GM21360 (cell line): ENCODE data around the gene SORL1.

Experiments
- ATAC-seq: cut with Tn5 transposase; IDR thresholded peaks from one replicate; pipeline ENCODE4 v1.9.1; 2021; ENCODE audit warnings: mild to moderate bottlenecking, moderate library complexity; ENCODE audit not compliant: unreplicated experiment

SORL1 gene

DNA sequence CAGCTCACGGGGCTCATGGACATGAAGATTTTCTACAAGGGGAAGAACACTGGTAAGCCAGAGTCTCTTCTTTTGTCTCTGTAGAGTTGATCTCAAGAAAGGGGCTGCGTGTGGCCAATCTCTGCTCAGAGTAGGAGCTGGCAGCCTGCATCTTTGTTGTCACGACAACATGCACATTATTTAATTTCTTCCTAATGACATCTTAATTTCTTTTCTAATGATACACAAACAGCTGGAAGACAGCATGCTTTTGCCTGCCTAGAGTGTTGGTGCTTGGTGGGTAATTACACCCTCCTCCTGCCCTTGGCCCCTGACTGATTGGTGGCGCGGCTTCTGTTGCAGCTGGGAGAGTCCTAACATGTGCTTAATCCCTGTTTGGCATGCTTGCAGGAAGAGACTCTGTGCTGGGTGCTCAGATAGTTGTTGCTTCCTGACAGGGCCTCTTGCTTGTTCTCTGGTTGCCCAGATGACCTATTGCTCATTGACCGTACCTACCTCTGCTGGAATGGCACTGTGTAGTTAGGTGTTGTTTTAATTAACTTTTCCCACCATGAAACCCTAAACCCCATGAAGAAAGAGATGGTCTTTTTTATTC lies 107.6 kb downstream of the SORL1 start:
- ATAC-seq, result no peak

DNA sequence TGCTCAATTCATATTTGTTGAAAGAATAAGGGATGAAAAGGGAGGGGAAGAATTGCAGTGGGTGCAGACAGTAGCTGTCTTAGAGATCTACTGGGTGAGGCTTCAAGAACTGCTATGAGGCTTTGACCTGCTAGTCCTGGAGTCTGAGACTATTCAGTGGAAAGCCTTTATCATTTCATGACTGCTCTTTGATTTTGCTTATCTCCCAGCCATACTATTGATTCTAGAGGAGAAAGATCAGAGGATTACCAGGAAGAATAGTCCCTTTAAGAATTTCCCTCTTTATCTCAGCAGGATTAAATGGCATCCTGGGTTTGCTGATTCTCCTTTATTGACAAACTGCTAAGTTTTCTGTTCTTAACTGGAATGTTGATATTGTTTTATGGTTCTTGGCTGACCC lies 108.1 kb downstream of the SORL1 start:
- ATAC-seq, result no peak

DNA sequence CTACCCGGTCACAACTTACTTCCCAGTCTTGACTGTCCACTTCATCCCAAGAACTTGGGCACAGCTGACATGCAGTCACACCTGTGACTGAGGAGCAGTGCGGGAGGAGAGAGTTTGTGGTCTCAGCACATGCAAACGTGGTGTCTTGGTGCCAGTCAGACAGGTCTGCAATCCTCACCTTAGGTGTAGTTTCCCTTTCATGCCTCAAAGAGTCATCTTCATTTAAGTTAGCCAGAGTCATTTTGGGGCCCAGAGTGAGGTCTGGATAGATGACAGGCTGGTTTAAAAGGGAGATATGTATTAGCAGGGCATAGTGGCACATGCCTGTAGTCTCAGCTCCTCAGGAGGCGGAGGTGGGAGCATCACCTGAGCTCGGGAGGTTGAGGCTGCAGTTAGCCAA lies 109.1 kb downstream of the SORL1 start:
- ATAC-seq, result no peak

DNA sequence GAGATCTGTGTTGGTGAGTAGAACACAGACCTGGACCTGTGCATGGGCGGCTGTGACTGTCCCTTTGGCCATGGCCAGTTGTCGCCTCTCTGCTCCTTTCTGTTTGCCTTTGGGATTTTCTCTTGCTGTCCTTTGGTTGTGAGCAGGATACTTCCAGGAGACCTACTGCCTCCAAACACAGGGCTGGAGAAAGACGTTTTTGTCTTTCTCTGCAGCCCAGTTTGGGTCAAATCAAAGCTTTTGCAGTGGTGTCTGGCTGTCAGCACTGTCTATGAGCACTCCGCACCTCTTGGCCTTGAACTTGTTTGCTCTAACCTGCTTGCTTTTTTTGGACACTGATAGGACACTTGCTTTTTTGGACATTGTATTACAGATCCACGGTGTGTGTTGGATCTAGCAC lies 109.6 kb downstream of the SORL1 start:
- no peak for ATAC-seq

DNA sequence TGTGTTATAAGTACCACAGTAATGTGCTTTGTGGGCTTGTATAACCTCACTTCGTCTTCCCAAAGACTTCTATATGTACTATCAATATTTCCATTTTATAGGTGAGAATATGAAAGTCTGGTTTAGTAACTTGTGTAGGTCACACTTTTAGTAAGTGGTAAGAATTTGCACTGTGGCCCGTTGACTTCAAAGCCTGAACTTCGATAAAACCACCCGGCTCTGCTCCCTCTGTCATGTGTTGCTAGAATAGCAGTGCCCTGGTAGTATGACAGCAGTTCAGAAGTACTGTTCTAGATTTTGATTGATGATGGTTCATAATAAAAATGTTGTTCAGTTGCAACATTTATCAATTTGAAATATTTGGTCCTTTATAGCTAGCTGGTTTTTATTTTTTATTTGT lies 110.9 kb downstream of the SORL1 start:
- ATAC-seq, result no peak

DNA sequence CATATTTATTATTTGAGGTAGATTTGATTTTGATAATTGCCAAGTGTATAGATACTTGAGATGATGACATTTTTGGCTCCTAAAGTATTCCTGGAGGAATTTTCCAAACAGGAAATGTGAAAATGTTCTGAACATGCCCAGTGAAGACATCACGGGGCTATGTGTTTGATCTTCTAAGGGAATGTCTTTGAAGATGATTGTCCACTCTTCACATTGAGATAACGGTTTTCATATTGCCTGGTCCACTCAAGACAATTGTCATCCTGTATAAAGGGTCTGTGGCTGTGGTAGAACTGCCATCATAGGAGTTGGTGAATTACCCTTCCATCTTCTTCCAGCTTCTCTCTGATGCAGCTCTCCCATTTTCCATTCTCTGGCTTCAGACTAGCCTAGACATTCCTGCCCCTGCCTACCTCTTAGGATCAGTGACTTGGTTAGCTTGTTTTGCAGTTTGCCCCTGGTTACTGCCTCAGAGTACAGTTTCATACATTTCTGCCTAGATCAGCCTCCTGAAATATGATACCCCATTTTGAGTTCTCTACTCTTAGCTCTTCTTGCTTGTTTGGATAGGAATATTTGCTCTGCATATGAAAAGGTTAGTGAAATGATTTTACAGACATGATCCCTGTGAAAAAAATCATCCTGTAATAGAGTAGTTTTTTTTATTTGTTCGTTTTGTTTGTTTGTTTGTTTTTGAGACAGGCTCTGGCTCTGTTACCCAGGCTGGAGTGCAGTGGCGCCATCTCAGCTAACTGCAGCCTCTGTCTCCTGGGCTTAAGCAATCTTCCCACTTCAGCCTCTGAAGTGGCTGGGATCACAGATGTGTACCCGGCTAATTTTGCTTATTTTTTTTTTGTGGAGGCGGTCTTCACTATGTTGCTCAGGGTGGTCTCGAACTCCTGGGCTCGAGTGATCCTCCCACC lies 112.0 kb downstream of the SORL1 start:
- ATAC-seq, result no peak

DNA sequence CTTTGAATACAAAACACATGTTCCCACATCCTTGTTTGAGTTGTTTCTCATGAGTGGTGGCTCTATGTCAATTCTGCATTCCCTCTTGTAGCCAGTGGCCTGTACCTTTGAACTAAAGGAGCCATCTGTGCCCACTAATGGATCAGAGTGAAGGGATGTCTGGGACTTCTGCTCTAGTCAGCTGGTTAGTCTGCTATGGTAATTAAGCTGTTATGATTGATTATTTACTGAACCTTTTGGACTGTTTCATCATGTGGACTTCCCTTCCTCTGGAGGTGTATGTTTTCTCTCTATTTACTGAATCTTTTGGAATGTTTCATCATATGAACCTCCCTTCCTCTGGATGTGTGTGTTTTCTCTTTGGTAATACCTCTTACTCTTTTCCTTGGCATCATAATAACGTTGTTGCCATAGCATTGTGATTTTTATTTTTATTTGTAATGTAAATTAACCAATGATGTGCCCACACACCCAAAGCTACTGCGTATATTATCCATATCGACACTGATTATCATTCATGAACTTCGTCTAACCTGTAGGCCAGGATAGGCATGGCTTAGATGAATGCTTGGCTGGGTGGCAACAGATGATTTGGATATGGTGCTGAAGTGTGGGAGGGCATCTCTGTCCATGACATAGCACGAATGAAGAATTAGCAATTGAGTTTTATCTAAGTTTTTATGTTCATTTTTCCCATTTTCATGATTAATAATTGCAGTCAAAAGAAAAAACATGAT lies 113.0 kb downstream of the SORL1 start:
- ATAC-seq, result no peak

DNA sequence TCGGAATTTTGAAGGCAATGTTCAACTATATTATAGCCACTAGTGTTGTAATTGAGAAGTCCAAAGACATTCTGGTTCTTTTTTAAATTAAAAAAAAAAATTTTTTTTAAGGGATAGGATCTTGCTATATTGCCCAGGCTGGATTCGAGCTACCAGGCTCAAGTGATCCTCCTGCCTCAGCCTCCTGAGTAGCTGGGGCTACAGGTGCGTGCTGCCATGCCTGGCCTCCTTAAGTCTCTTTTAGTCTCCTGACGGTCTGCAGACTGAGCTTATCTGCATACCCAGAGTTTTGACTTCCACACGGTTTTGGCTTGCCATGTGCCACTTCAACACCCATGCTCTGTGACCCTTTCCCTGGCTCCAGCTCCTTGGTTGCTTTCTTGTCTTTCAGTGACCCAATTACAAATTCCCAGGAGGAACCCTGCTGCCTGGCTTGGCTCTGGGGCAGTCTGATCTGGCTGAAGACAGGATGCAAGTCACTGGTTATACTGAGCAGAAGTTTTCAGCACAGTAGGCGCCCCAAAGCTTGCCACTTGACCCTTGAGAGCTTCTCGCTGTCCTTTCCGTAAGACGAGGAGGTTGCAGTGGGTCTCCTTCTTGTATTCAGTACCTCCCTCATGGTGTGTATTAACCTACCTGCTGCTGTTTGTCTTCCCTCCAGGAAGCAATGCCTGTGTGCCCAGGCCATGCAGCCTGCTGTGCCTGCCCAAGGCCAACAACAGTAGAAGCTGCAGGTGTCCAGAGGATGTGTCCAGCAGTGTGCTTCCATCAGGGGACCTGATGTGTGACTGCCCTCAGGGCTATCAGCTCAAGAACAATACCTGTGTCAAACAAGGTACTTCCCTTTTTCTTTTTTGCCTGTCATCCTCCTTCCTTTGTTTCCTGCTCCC lies 114.4 kb downstream of the SORL1 start:
- ATAC-seq, result no peak

DNA sequence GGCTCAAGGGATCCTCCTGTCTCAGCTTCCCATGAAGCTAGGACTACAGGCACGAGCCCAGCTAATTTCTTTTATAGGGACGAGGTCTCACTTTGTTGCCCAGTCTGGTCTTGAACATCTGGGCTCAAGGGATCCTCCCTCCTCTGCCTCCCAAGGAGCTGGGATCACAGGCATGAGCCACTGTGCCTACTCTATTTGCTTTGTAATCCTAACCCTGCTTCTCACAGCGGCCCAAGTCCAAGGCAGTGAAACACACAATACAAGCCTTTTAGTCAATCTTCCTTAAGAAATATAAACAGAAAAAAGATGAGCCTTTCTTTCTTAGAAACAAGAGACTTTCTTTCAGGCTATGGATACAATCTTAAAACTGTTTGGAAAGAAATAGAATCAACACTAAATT lies 115.9 kb downstream of the SORL1 start:
- no peak for ATAC-seq

DNA sequence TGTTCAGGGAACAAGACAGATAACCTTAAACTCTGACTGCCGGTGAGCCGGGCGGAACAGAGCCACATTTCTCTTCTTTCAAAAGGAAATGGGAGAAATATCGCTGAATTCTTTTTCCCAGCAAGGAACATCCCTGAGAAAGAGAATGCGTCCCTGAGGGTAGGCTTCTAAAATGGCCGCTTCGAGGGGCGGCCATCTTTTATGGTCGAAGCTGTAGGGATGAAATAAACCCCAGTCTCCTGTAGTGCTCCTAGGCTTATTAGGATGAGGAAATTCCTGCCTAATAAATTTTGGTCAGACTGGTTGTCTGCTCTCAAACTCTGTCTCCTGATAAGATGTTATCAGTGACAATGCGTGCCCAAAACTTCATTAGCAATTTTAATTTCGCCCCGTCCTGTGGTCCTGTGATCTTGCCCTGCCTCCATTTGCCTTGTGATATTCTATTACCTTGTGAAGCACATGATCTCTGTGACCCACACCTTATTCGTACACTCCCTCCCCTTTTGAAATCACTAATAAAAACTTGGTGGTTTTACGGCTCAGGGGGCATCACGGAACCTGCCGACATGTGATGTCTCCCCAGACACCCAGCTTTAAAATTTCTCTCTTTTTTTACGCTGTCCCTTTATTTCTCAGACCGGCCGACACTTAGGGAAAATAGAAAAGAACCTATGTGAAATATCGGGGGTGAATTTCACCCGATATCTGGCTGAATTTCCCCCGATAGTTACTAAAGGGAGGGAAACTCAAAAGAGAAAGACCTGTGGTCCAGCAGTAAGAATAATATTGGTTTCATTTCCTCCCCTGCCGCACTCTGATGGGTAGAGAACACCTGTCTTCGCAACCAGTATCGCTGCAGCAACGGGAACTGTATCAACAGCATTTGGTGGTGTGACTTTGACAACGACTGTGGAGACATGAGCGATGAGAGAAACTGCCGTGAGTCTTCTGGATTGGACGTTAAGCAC lies 117.5 kb downstream of the SORL1 start:
- ATAC-seq, result peak; percentile 97

DNA sequence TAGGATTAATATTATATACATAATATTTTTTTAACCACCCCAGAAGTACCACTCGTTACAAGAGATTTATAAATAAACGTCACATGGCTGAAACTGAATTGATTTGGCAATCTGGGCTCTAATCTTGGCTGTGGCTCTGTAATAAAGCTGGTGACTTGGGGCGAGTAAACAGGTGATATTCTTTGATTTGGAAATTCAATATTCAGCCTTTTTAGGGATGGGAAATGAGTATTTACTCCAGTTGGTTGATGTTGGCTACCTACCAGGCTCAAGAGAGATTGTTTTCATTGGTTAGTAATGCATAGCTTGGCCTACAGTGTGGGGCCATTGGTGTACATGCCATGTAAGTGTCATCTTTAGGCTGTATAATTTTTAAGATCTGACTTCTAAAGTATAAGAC lies 118.3 kb downstream of the SORL1 start:
- no peak for ATAC-seq

DNA sequence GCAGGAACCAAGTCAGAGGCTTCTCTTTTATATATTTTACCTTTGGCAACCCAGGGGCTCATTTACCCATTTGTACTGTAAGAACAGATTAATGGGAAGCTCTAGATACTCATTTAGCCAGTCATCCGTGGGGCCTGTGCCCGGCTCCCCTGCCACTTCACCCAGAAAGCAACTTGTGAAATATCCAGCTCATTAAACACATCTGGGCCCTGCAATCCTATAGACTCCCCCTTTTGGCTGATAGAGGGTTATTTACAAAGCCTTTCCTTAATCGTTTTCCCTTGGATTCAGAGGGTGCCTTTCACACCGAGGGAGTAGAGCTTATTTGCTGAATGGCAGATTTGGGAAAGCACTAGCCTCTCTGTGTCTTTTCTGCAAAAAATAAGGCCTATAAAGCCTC lies 119.4 kb downstream of the SORL1 start:
- no peak for ATAC-seq

DNA sequence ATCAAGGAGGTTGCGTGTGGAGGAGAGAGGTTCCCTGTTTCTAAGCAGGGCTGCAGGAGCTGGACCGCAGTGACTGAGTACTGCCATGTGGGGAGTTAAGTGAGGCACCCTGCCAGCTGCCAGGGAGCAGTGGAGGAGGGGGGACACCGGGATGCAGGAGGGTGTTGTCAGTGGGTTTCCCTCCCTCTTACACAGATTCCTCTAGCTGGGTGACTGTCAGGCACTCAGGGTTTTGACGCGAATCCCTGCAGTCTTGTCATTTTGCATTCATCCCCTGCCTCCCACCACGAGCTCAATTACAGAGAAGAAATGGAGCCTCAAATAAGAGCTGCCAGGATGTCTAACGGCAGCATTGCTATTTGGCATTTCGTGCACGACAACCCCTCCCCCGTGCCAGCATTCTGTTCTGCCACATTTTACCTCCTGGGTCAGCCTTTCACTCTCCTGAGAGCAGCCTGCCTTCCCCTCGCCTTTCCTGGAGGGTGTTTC lies 120.5 kb downstream of the SORL1 start:
- no peak for ATAC-seq

DNA sequence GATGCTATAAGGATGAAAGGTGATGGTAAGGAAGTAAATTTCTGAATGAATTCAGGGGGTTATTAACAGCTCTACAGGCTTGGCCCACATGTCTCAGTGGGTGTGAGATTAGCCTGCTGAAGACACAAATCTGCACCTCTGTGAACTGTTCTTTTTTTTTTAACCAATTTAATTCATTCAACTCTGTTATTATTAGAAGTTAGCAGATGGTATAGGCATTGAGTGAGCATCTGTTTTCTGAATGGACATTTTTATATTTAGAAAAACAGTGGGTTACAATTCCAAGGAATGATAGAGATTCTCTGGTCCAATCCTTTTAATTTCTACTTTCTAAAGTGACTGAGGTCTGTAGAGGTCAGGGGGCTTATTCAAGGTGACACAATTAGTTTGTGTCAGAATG lies 122.7 kb downstream of the SORL1 start:
- ATAC-seq, result no peak

DNA sequence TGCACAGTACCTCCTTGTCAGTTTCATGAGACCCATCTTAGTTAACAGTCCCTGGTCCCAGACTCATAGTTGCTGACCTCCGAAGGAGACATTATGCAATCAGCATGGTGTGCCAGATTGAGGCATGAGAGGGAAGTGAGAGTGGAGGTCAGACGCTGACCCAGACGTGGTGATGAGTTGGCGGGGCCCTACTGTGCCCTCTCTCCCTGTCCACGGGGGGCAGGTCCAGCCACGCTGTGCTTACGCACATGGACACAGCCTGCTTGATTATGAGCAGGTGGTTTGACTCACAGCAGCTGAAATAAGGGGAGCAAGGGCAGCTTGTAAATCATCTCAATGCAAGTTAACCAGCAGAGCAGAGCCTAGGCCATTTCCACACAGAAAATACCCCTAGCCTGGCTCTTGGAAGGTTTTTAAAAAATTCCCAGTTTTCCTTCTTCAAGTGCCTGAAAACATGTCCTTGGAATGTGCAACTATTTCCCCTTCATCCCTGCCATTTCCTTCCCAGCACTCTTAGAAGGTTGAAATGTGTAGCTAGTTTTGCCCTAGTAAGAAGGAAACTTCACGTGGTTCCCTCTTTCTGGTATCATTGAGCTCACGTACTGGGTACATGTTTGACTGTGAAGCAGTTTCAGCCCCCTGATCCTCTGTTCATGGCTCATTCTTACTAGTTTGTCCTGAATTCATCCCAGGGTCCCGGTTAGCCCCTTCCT lies 123.3 kb downstream of the SORL1 start:
- ATAC-seq, result peak; percentile 54

DNA sequence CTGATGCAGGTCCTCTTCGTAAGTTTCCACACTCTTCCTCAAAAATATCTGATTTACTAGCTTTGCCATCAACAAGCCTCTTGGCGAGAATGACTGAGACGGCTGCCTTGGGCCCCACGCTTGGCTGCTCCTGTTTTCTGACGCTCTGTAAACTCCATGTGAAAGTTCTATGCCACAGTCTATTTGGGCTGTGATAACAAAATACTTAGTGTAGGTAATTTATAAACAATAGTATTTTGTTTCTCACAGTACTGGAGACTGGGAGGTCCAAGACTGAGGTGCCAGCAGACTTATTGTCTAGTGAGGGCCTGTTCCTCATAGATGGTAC lies 123.8 kb downstream of the SORL1 start:
- peak; percentile 33 for ATAC-seq

DNA sequence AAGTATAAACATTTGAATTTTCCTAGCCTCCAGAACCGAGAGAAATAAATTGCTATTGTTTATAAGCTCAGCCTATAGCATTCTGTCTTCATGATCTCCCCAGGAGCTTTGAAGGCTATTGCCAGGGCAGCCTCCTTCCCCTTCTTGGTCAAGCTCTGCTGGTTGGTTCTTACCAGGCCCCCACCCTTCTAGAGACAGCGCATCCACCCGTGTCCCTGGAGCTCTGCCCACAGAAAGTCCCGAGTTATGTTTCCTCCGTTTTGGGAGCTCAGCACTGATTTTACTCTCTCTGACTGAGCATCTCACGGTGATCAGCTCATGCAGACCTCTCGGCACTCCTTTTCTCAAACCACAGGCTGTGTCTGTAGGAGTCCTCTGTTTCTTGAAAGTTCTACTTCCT lies 124.4 kb downstream of the SORL1 start:
- ATAC-seq, result no peak

DNA sequence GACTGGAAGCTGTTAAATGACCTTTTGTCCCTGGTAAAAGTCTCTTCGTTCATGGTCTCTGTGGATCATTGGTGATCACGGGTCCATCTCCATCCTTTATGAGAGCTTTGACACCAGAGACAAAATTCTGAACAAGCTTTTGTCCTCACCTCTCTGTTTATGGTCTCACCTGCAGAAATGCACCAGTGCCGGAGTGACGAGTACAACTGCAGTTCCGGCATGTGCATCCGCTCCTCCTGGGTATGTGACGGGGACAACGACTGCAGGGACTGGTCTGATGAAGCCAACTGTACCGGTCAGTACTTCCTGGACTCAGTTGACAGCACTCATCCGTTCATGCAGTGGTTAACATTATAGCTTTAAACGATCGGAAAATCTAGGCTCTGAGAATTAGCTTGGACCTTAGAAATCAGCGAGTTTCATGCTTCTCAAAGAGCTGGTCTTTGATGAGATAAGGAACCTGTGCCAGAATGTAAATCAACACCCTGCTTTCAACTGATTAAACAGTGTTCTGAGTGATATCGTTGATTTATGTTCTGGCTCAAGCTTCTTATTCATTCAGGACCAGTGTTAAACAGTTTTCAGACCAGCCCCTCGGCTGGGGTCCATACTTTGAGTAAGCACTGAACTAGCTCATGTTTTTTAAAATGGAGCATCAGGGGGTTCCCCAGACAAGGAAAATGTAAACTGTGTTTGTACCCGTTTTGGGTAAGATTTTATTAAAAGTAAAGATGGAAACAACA lies 125.2 kb downstream of the SORL1 start:
- no peak for ATAC-seq
